HepG2 (cell line): ENCODE results near the gene RPL31. TPM values are rescaled to one million over a fixed set of nuclear protein-coding genes. Genes with fewer than 3 reads are reported as not detected.

Experiments
- ARNTL ChIP-seq: sonication (generic); formaldehyde crosslinking; IDR thresholded peaks from 2 replicates; pipeline ENCODE4 v1.4.0; 2020; ENCODE audit warnings: mild to moderate bottlenecking, missing genetic modification reagents
- ATF7 ChIP-seq, 2 experiments: fragments of 450-650 bp in 1 of 2; sonication (generic) in 1 of 2; formaldehyde crosslinking in 1 of 2; IDR thresholded peaks; 2 replicates each; pipeline versions ENCODE4 v1.4.0 to v1.6.1; 2016 to 2020; ENCODE audit warnings: antibody characterized with exemption in 1 of 2, mild to moderate bottlenecking in 1 of 2, missing genetic modification reagents in 1 of 2
- CAMTA2 ChIP-seq: sonication (generic); formaldehyde crosslinking; IDR thresholded peaks from 2 replicates; pipeline ENCODE4 v1.4.0; 2020; ENCODE audit warnings: mild to moderate bottlenecking, missing genetic modification reagents, borderline replicate concordance
- E2F1 ChIP-seq: sonication (generic); formaldehyde crosslinking; IDR thresholded peaks from 2 replicates; pipeline ENCODE4 v1.5.0; 2020; ENCODE audit warnings: missing genetic modification reagents
- FOXJ3 ChIP-seq: sonication (generic); formaldehyde crosslinking; IDR thresholded peaks from 2 replicates; pipeline ENCODE4 v1.4.0; 2020; ENCODE audit warnings: missing genetic modification reagents, mild to moderate bottlenecking, borderline replicate concordance
- IRF9 ChIP-seq: sonication (generic); formaldehyde crosslinking; IDR thresholded peaks from 2 replicates; pipeline ENCODE4 v1.8.0; 2022; ENCODE audit warnings: missing genetic modification reagents, mild to moderate bottlenecking, borderline replicate concordance
- ISX ChIP-seq: sonication (generic); formaldehyde crosslinking; conservative IDR thresholded peaks from 2 replicates; pipeline ENCODE4 v1.5.0; 2020; ENCODE audit warnings: missing genetic modification reagents
- KDM3A ChIP-seq: IDR thresholded peaks from 2 replicates; pipeline ENCODE4 v1.6.1; 2018; ENCODE audit warnings: low read depth, missing compliant biosample characterization
- MTF1 ChIP-seq: sonication (generic); formaldehyde crosslinking; IDR thresholded peaks from 2 replicates; pipeline ENCODE4 v1.5.0; 2020; ENCODE audit warnings: missing genetic modification reagents
- MXD3 ChIP-seq: IDR thresholded peaks from 2 replicates; pipeline ENCODE4 v1.6.1; 2016; ENCODE audit warnings: mild to moderate bottlenecking, missing biosample characterization, missing genetic modification reagents
- MXD4 ChIP-seq: IDR thresholded peaks from 2 replicates; pipeline ENCODE4 v1.6.1; 2016; ENCODE audit warnings: mild to moderate bottlenecking, missing biosample characterization, missing genetic modification reagents
- NFYC ChIP-seq: IDR thresholded peaks from 2 replicates; pipeline ENCODE4 v1.6.1; 2016; ENCODE audit warnings: missing genetic modification reagents, missing compliant biosample characterization
- REL ChIP-seq: sonication (generic); formaldehyde crosslinking; conservative IDR thresholded peaks from 2 replicates; pipeline ENCODE4 v1.8.0; 2022; ENCODE audit warnings: mild to moderate bottlenecking, missing genetic modification reagents, moderate library complexity
- SP4 ChIP-seq: sonication (generic); formaldehyde crosslinking; IDR thresholded peaks from 2 replicates; pipeline ENCODE4 v1.8.1; 2023; ENCODE audit warnings: mild to moderate bottlenecking, missing genetic modification reagents
- TAF1 ChIP-seq: sonication (generic); formaldehyde crosslinking; IDR thresholded peaks from 2 replicates; pipeline ENCODE4 v1.4.0; 2020; ENCODE audit warnings: missing genetic modification reagents
- TERF1 ChIP-seq: sonication (generic); formaldehyde crosslinking; IDR thresholded peaks from 2 replicates; pipeline ENCODE4 v1.8.0; 2022; ENCODE audit warnings: mild to moderate bottlenecking, missing genetic modification reagents, moderate library complexity
- ZBTB25 ChIP-seq: IDR thresholded peaks from 2 replicates; pipeline ENCODE4 v1.6.1; 2018; ENCODE audit warnings: missing genetic modification reagents
- ZNF263 ChIP-seq: sonication (generic); formaldehyde crosslinking; IDR thresholded peaks from 2 replicates; pipeline ENCODE4 v1.4.0; 2020; ENCODE audit warnings: missing genetic modification reagents
- ZNF280B ChIP-seq: sonication (generic); formaldehyde crosslinking; IDR thresholded peaks from 2 replicates; pipeline ENCODE4 v1.5.0; 2020; ENCODE audit warnings: missing genetic modification reagents, mild to moderate bottlenecking, borderline replicate concordance
- ZNF354B ChIP-seq: sonication (generic); formaldehyde crosslinking; IDR thresholded peaks from 2 replicates; pipeline ENCODE4 v1.8.0; 2022; ENCODE audit warnings: mild to moderate bottlenecking, missing genetic modification reagents
- ZNF597 ChIP-seq: sonication (generic); formaldehyde crosslinking; IDR thresholded peaks from 2 replicates; pipeline ENCODE4 v1.5.0; 2020; ENCODE audit warnings: missing genetic modification reagents
- ZNF775 ChIP-seq: sonication (generic); formaldehyde crosslinking; IDR thresholded peaks from 2 replicates; pipeline ENCODE4 v1.4.0; 2020; ENCODE audit warnings: missing genetic modification reagents, mild to moderate bottlenecking, moderate library complexity, borderline replicate concordance
- ZNF83 ChIP-seq: sonication (generic); formaldehyde crosslinking; IDR thresholded peaks from 2 replicates; pipeline ENCODE4 v1.4.0; 2020; ENCODE audit warnings: missing genetic modification reagents, mild to moderate bottlenecking, borderline replicate concordance
- polyA plus RNA-seq, 8 experiments: library from polyadenylated mRNA; depleted of rRNA in 3 of 8; stranded (reverse) in 7 of 8; unstranded in 1 of 8; fragments of >200 nt; fragmentation: Illumina TruSeq in 4 of 8; extraction: Trizol in 4 of 8; gene quantifications; 2 replicates each; pipeline versions ENCODE4 v1.2.1 to v1.2.3, GENCODE V29; 2011 to 2016; ENCODE audit warnings: low read depth in 4 of 8, missing spikeins in 1 of 8, mixed read lengths in 1 of 8; ENCODE audit not compliant: insufficient read depth in 1 of 8
- total RNA-seq, 5 experiments: library from RNA; depleted of rRNA; stranded (reverse); fragments of >200 nt; fragmentation: Illumina TruSeq; extraction: Trizol; gene quantifications; 2 replicates each; pipeline ENCODE4 v1.2.3, GENCODE V29; 2016; ENCODE audit warnings: low read depth in 1 of 5

The RPL31 gene
- total and polyA plus RNA-seq, 2 of the 13 experiments (the other 11 are each of a cell fraction or from before 2014, with no cell fraction given) = 3,331 to 3,582 TPM

GRCh38 chr2:100984892-100985307 is 17.2 kb upstream of the RPL31 start (continued):
- TF ChIP-seq ZBTB25 (CRISPR knock-in tag) (peak; percentile 58; the same call in 1 of the 2 replicates), MXD4 (no peak), E2F1 (CRISPR knock-in tag) (no peak), SP4 (peak; percentile 32; the same call in 1 of the 2 replicates), FOXJ3 (CRISPR knock-in tag) (no peak), ZNF354B (CRISPR knock-in tag) (no peak), ZNF83 (CRISPR knock-in tag) (no peak), MTF1 (CRISPR knock-in tag) (no peak), TAF1 (CRISPR knock-in tag) (no peak), KDM3A (0 out of 2 replicates have a peak, but pooled peaks have one; percentile 24), ZNF263 (CRISPR knock-in tag) (no peak), ATF7 (IDR thresholded peaks at IDR 0.05) (0 out of 2 replicates have a peak, but pooled peaks have one; percentile 15), ATF7 (CRISPR knock-in tag; IDR thresholded peaks at IDR 0.05) (no peak), ZNF280B (no peak), ZNF775 (CRISPR knock-in tag) (no peak), REL (CRISPR knock-in tag) (no peak), TERF1 (no peak), CAMTA2 (CRISPR knock-in tag) (no peak), ARNTL (CRISPR knock-in tag) (no peak), IRF9 (CRISPR knock-in tag) (no peak), MXD3 (CRISPR knock-in tag) (peak; percentile 50; the same call in 1 of the 2 replicates), NFYC (CRISPR knock-in tag) (no peak), ZNF597 (CRISPR knock-in tag) (no peak), ISX (CRISPR knock-in tag) (no peak)
